Caco-2 (cell line): Measurements from ENCODE around the gene ADGRL3. TPM values are rescaled to one million over a fixed set of nuclear protein-coding genes. Genes with fewer than 3 reads are reported as not detected.
"Not testable (repeated sequence)": the region's sequence is repeated elsewhere in the genome, so short reads cannot be mapped to it uniquely, and the experiment has no call there.

Source experiments
- BruUV-seq: library from RNA; stranded (reverse); fragments of 400-500 nt; replicated peaks from 2 replicates; lab custom pipeline; 2021; lab: Mats Ljungman, UMichigan
- CTCF ChIA-PET: fragments of 300-600 bp; sonication (Branson Sonifier 250); formaldehyde crosslinking; loops from one replicate; lab custom pipeline; 2022; ENCODE audit warnings: antibody characterized with exemption; lab: Charles Lee
- POLR2A ChIA-PET: fragments of 300-600 bp; sonication (Branson Sonifier 250); formaldehyde crosslinking; loops from one replicate; lab custom pipeline; 2022; ENCODE audit warnings: antibody characterized with exemption; lab: Charles Lee
- DNase-seq, 2 experiments: peaks; one replicate each; pipeline versions ENCODE4 v3.0.0 to v3.0.0-alpha.2; 2020 to 2022
- H3K27me3 ChIP-seq: replicated peaks from 2 replicates; pipeline ENCODE4 v1.6.0; 2011; ENCODE audit warnings: low read length; ENCODE audit not compliant: control insufficient read depth, insufficient read depth
- H3K36me3 ChIP-seq: 2 replicates; pipeline ENCODE4 v1.5.1; 2011; ENCODE audit warnings: low read length; ENCODE audit not compliant: control insufficient read depth, insufficient read depth
- H3K4me1 ChIP-seq: fragments of 250-450 bp; sonication (Bioruptor Pico); 2 replicates; pipeline ENCODE4 v1.5.1; 2020; ENCODE audit warnings: mild to moderate bottlenecking
- H3K4me3 ChIP-seq: 2 replicates; pipeline ENCODE4 v1.5.1; 2011; ENCODE audit warnings: low read depth, mild to moderate bottlenecking, control low read depth, low read length
- H3K9me3 ChIP-seq: fragments of 250-450 bp; sonication (Bioruptor Pico); 2 replicates; pipeline ENCODE4 v1.5.1; 2020; ENCODE audit warnings: mild to moderate bottlenecking, moderate library complexity
- H3K27ac Mint-ChIP-seq: one replicate; pipeline ENCODE4 v1.8.0; 2022; ENCODE audit warnings: mixed read lengths; ENCODE audit not compliant: unreplicated experiment
- H3K27me3 Mint-ChIP-seq: one replicate; pipeline ENCODE4 v1.8.0; 2022; ENCODE audit warnings: mixed read lengths; ENCODE audit not compliant: insufficient read depth, unreplicated experiment
- H3K36me3 Mint-ChIP-seq: one replicate; pipeline ENCODE4 v1.8.0; 2022; ENCODE audit warnings: mild to moderate bottlenecking, mixed read lengths; ENCODE audit not compliant: insufficient read depth, unreplicated experiment
- H3K4me1 Mint-ChIP-seq: one replicate; pipeline ENCODE4 v1.8.0; 2022; ENCODE audit warnings: low read depth, mixed read lengths; ENCODE audit not compliant: unreplicated experiment
- H3K4me3 Mint-ChIP-seq: one replicate; pipeline ENCODE4 v1.8.0; 2022; ENCODE audit warnings: mild to moderate bottlenecking, moderate library complexity, mixed read lengths; ENCODE audit not compliant: unreplicated experiment
- H3K9me3 Mint-ChIP-seq: one replicate; pipeline ENCODE4 v1.8.0; 2022; ENCODE audit warnings: mixed read lengths; ENCODE audit not compliant: unreplicated experiment
- CTCF ChIP-seq, 2 experiments: fragments of 200-600 bp in 1 of 2; IDR thresholded peaks; 1 replicate in 1 of 2; 2 replicates in 1 of 2; pipeline versions ENCODE4 v1.5.1 to v1.8.0; 2011 to 2022; ENCODE audit warnings: antibody characterized with exemption in 1 of 2, control low read depth in 1 of 2, inconsistent platforms in 1 of 2, low read depth in 1 of 2, low read length in 1 of 2, mild to moderate bottlenecking in 1 of 2, moderate library complexity in 1 of 2; ENCODE audit not compliant: insufficient read depth in 1 of 2, severe bottlenecking in 1 of 2, unreplicated experiment in 1 of 2
- intact Hi-C: fragments of 100-400 bp; cut with micrococcal nuclease; formaldehyde crosslinking; loops from one replicate; pipeline ENCODE4 v1.10.0; 2022; ENCODE audit not compliant: unreplicated experiment
- total RNA-seq: library from RNA; stranded (reverse); gene quantifications from 2 replicates; pipeline ENCODE4 v1.2.3, GENCODE V29; 2022

Gene ADGRL3
- total RNA-seq, 1 experiment from 2014 or later: 1.5 TPM

GRCh38 chr4:61630548-61630947, 430.4 kb downstream of the ADGRL3 start:
- CTCF ChIA-PET: no interaction called here
- Mint-ChIP-seq H3K27me3 (no peaks in the 10 kb centered on the region), H3K9me3 (no peaks in the 10 kb centered on the region), H3K36me3 (no peaks in the 10 kb centered on the region), H3K4me3 (no peak overlapping the region), H3K4me1 (no peaks in the 10 kb centered on the region), H3K27ac (no peak overlapping the region)
- H3K9me3 ChIP-seq: no peaks in the 10 kb centered on the region
- POLR2A ChIA-PET: no interaction called here
- no TSS peak for BruUV-seq
- no peaks in the 10 kb centered on the region for H3K36me3 ChIP-seq
- no peak for TF ChIP-seq CTCF (IDR thresholded peaks at IDR 0.05; ENCODE audit: insufficient read depth in 1 of 2, low read depth in 1 of 2, low read length in 1 of 2, severe bottlenecking in 1 of 2, unreplicated experiment in 1 of 2)
- H3K4me1 ChIP-seq: no peaks in the 10 kb centered on the region; the same call in 1 of the 2 replicates
- H3K27me3 ChIP-seq: no peaks in the 10 kb centered on the region
- DNase-seq: no peak
- intact Hi-C loops: no loop called here
- no peak overlapping the region for H3K4me3 ChIP-seq

GRCh38 chr4:61638591-61638990, 438.5 kb downstream of the ADGRL3 start:
- TF ChIP-seq CTCF (IDR thresholded peaks at IDR 0.05; ENCODE audit: insufficient read depth in 1 of 2, low read depth in 1 of 2, low read length in 1 of 2, severe bottlenecking in 1 of 2, unreplicated experiment in 1 of 2): no peak
- Histone ChIP-seq H3K36me3 (no peaks in the 10 kb centered on the region), H3K27me3 (no peaks in the 10 kb centered on the region), H3K4me1 (no peaks in the 10 kb centered on the region), H3K9me3 (no peaks in the 10 kb centered on the region), H3K4me3 (no peak overlapping the region)
- H3K4me3 Mint-ChIP-seq: no peak overlapping the region
- ChIA-PET CTCF (no interaction called here), POLR2A (no interaction called here)
- H3K27me3 Mint-ChIP-seq: no peaks in the 10 kb centered on the region
- no peaks in the 10 kb centered on the region for H3K36me3 Mint-ChIP-seq
- no peak overlapping the region for H3K27ac Mint-ChIP-seq
- intact Hi-C loops: no loop called here
- no TSS peak for BruUV-seq
- H3K9me3 Mint-ChIP-seq: no peaks in the 10 kb centered on the region
- DNase-seq: no peak
- no peaks in the 10 kb centered on the region for H3K4me1 Mint-ChIP-seq

GRCh38 chr4:61646746-61647350, 446.7 kb downstream of the ADGRL3 start:
- H3K27ac Mint-ChIP-seq: peak overlapping the region; percentile 42
- H3K36me3 Mint-ChIP-seq, H3K27me3 Mint-ChIP-seq, H3K4me1 Mint-ChIP-seq, POLR2A ChIA-PET, H3K36me3 ChIP-seq, H3K9me3 Mint-ChIP-seq, H3K27me3 ChIP-seq, BruUV-seq, CTCF ChIA-PET, H3K4me1 ChIP-seq, intact Hi-C loops, H3K9me3 ChIP-seq: not testable (repeated sequence)
- H3K4me3 Mint-ChIP-seq: peak overlapping the region; percentile 73
- H3K4me3 ChIP-seq: peak overlapping the region; percentile 29
- DNase-seq: peak; percentile 21 to 34
